HepG2 (cell line): ENCODE data around the gene OGG1. TPM values are rescaled to one million over a fixed set of nuclear protein-coding genes. Genes with fewer than 3 reads are reported as not detected.

Experiments
- ATAC-seq: fragments of 200-7000 bp; cut with Tn5 transposase; 3 replicates; pipeline ENCODE4 v1.9.1; 2020; ENCODE audit warnings: mild to moderate bottlenecking, moderate library complexity
- BruUV-seq: library from RNA; stranded (reverse); fragments of 400-500 nt; replicated peaks from 2 replicates; lab custom pipeline; 2021; lab: Mats Ljungman, UMichigan
- CTCF ChIA-PET: fragments of 300-600 bp; formaldehyde crosslinking; extraction: SDS; loops from one replicate; lab custom pipeline; 2021; ENCODE audit warnings: low total read pairs, inconsistent platforms, low intra/inter-chr PET ratio; lab: Yijun Ruan, JAX
- POLR2A ChIA-PET: fragments of 350-600 bp; sonication (Branson Sonifier 250); formaldehyde crosslinking; loops from one replicate; lab custom pipeline; 2020; ENCODE audit warnings: antibody characterized with exemption, inconsistent platforms; lab: Yijun Ruan, JAX
- DNase-seq: peaks from one replicate; pipeline ENCODE4 v3.0.0-alpha.2; 2015; ENCODE audit warnings: low spot score
- FAIRE-seq: peaks from 3 replicates; lab custom pipeline; 2011; peaks lifted over from hg19 to GRCh38; lab: Jason Lieb, UNC
- H2AFZ ChIP-seq: one replicate; pipeline ENCODE4 v1.6.1; 2011; ENCODE audit warnings: low read length, inconsistent platforms
- H3K27ac ChIP-seq: fragments of 300-600 bp; 3 replicates; pipeline ENCODE4 v1.8.0; 2011; ENCODE audit warnings: mixed run types, mild to moderate bottlenecking, mixed read lengths, low read length, inconsistent platforms; ENCODE audit not compliant: insufficient read depth; ENCODE audit errors: extremely low read length
- H3K27me3 ChIP-seq, 2 experiments: fragments of 200-600 bp in 1 of 2; 2 replicates in 1 of 2; 3 replicates in 1 of 2; pipeline versions ENCODE4 v1.6.0 to v1.8.0; 2011; ENCODE audit warnings: low read length in 2 of 2, mild to moderate bottlenecking in 2 of 2, moderate library complexity in 2 of 2, inconsistent platforms in 1 of 2; ENCODE audit not compliant: insufficient read depth in 2 of 2, control insufficient read depth in 1 of 2
- H3K36me3 ChIP-seq, 2 experiments: fragments of 200-600 bp in 1 of 2; replicated peaks in 1 of 2; 2 replicates in 1 of 2; 3 replicates in 1 of 2; pipeline versions ENCODE4 v1.5.1 to v1.8.0; 2011; ENCODE audit warnings: low read length in 2 of 2, inconsistent platforms in 1 of 2; ENCODE audit not compliant: insufficient read depth in 2 of 2, control insufficient read depth in 1 of 2
- H3K4me1 ChIP-seq: 2 replicates; pipeline ENCODE4 v1.5.1; 2012; ENCODE audit warnings: low read length, inconsistent platforms; ENCODE audit not compliant: insufficient read depth
- H3K4me2 ChIP-seq: 2 replicates; pipeline ENCODE4 v1.6.0; 2011; ENCODE audit warnings: low read depth, low read length, inconsistent platforms
- H3K4me3 ChIP-seq, 3 experiments: fragments of 200-600 bp in 1 of 3; sonication (generic), shearing (Covaris generic) in 1 of 3; replicated peaks in 1 of 3; 2 replicates each; pipeline ENCODE4 v1.5.1; 2011 to 2016; ENCODE audit warnings: low read length in 3 of 3, inconsistent platforms in 2 of 3, low read depth in 2 of 3, mild to moderate bottlenecking in 2 of 3, control low read depth in 1 of 3, mixed read lengths in 1 of 3; ENCODE audit not compliant: insufficient read depth in 1 of 3
- H3K79me2 ChIP-seq: one replicate; pipeline ENCODE4 v1.6.1; 2011; ENCODE audit warnings: low read length, inconsistent platforms; ENCODE audit not compliant: insufficient read depth
- H3K9ac ChIP-seq: 2 replicates; pipeline ENCODE4 v1.6.0; 2011; ENCODE audit warnings: mild to moderate bottlenecking, low read depth, low read length, inconsistent platforms; ENCODE audit not compliant: insufficient read depth
- H3K9me3 ChIP-seq: 2 replicates; pipeline ENCODE4 v1.5.1; 2012; ENCODE audit warnings: mild to moderate bottlenecking, low read length
- H4K20me1 ChIP-seq: 2 replicates; pipeline ENCODE4 v1.6.0; 2011; ENCODE audit warnings: inconsistent platforms, mild to moderate bottlenecking, low read length, moderate library complexity; ENCODE audit not compliant: insufficient read depth
- ADNP ChIP-seq: sonication (generic); formaldehyde crosslinking; IDR thresholded peaks from 2 replicates; pipeline ENCODE4 v1.4.0; 2020; ENCODE audit warnings: missing genetic modification reagents
- AHR ChIP-seq: IDR thresholded peaks from 2 replicates; pipeline ENCODE4 v1.6.1; 2018; ENCODE audit warnings: missing genetic modification reagents, missing compliant biosample characterization
- CREM ChIP-seq, 2 experiments: sonication (generic) in 1 of 2; formaldehyde crosslinking in 1 of 2; IDR thresholded peaks; 2 replicates each; pipeline versions ENCODE4 v1.4.0 to v1.6.1; 2016 to 2020; ENCODE audit warnings: antibody characterized with exemption in 1 of 2, mild to moderate bottlenecking in 1 of 2, missing genetic modification reagents in 1 of 2
- EHMT2 ChIP-seq: fragments of 200-600 bp; sonication (generic); IDR thresholded peaks from 2 replicates; pipeline ENCODE4 v1.7.0; 2017; ENCODE audit warnings: antibody characterized with exemption, low read depth, low read length, borderline replicate concordance
- FOSL2 ChIP-seq: sonication (generic); formaldehyde crosslinking; IDR thresholded peaks from 2 replicates; pipeline ENCODE4 v1.4.0; 2020; ENCODE audit warnings: missing genetic modification reagents
- HIVEP1 ChIP-seq: sonication (generic); formaldehyde crosslinking; IDR thresholded peaks from 2 replicates; pipeline ENCODE4 v1.4.0; 2020; ENCODE audit warnings: mild to moderate bottlenecking, missing genetic modification reagents
- HMGA1 ChIP-seq: sonication (generic); formaldehyde crosslinking; conservative IDR thresholded peaks from 2 replicates; pipeline ENCODE4 v1.4.0; 2020; ENCODE audit warnings: missing genetic modification reagents
- MAFF ChIP-seq: IDR thresholded peaks from 2 replicates; pipeline ENCODE4 v1.6.1; 2011; ENCODE audit warnings: low read depth, low read length, improper control_type of control experiment
- PBX2 ChIP-seq: IDR thresholded peaks from 2 replicates; pipeline ENCODE4 v1.6.1; 2016; ENCODE audit warnings: control low read depth
- RCOR2 ChIP-seq: IDR thresholded peaks from 2 replicates; pipeline ENCODE4 v1.6.1; 2016; ENCODE audit warnings: missing biosample characterization, missing genetic modification reagents
- SALL2 ChIP-seq: sonication (generic); formaldehyde crosslinking; IDR thresholded peaks from 2 replicates; pipeline ENCODE4 v1.8.1; 2023; ENCODE audit warnings: mild to moderate bottlenecking, missing genetic modification reagents, inconsistent platforms
- SP140L ChIP-seq: sonication (generic); formaldehyde crosslinking; IDR thresholded peaks from 2 replicates; pipeline ENCODE4 v1.4.0; 2020; ENCODE audit warnings: missing genetic modification reagents, borderline replicate concordance
- ZFP36 ChIP-seq: fragments of 150-350 bp; IDR thresholded peaks from 2 replicates; pipeline ENCODE4 v1.6.1; 2018; ENCODE audit warnings: borderline replicate concordance, low read length, low read depth; ENCODE audit not compliant: partially characterized antibody
- ZFP62 ChIP-seq: sonication (generic); formaldehyde crosslinking; IDR thresholded peaks from 2 replicates; pipeline ENCODE4 v1.4.0; 2020; ENCODE audit warnings: missing genetic modification reagents
- ZFYVE20 ChIP-seq: sonication (generic); formaldehyde crosslinking; IDR thresholded peaks from 2 replicates; pipeline ENCODE4 v1.8.0; 2023; ENCODE audit warnings: low read depth, mild to moderate bottlenecking, moderate library complexity, missing genetic modification reagents, borderline replicate concordance
- ZNF207 ChIP-seq: fragments of 450-650 bp; IDR thresholded peaks from 2 replicates; pipeline ENCODE4 v1.6.1; 2016; ENCODE audit warnings: antibody characterized with exemption, borderline replicate concordance
- ZNF256 ChIP-seq: sonication (generic); formaldehyde crosslinking; conservative IDR thresholded peaks from 2 replicates; pipeline ENCODE4 v1.4.0; 2020; ENCODE audit warnings: missing genetic modification reagents
- ZNF501 ChIP-seq: sonication (generic); formaldehyde crosslinking; IDR thresholded peaks from 2 replicates; pipeline ENCODE4 v1.5.1; 2020; ENCODE audit warnings: mild to moderate bottlenecking, moderate library complexity, missing genetic modification reagents
- WGBS: methylation state at CpG from one replicate; pipeline ENCODE4 v1.1.6; 2017; ENCODE audit warnings: low lambda C conversion rate; 5-methylcytosine and 5-hydroxymethylcytosine counted together
- in situ Hi-C: cut with HindIII; loops from 2 replicates; pipeline ENCODE4 v1.10.0; 2017; ENCODE audit warnings: low pct_unique_long_range_greater_than_20kb; ENCODE audit not compliant: extremely low pct_ligation_motif_present
- intact Hi-C: fragments of 100-400 bp; cut with micrococcal nuclease; formaldehyde crosslinking; loops from one replicate; pipeline ENCODE4 v1.10.0; 2022; ENCODE audit not compliant: unreplicated experiment
- polyA plus RNA-seq, 8 experiments: library from polyadenylated mRNA; depleted of rRNA in 3 of 8; stranded (reverse) in 7 of 8; unstranded in 1 of 8; fragments of >200 nt; fragmentation: Illumina TruSeq in 4 of 8; extraction: Trizol in 4 of 8; gene quantifications; 2 replicates each; pipeline versions ENCODE4 v1.2.1 to v1.2.3, GENCODE V29; 2011 to 2016; ENCODE audit warnings: low read depth in 4 of 8, missing spikeins in 1 of 8, mixed read lengths in 1 of 8; ENCODE audit not compliant: insufficient read depth in 1 of 8
- total RNA-seq, 5 experiments: library from RNA; depleted of rRNA; stranded (reverse); fragments of >200 nt; fragmentation: Illumina TruSeq; extraction: Trizol; gene quantifications; 2 replicates each; pipeline ENCODE4 v1.2.3, GENCODE V29; 2016; ENCODE audit warnings: low read depth in 1 of 5
- TF ChIP-seq, protein P1 (sequence below): sonication (generic); IDR thresholded peaks from 2 replicates; pipeline ENCODE4 v1.6.1; 2016; ENCODE audit warnings: low read depth, borderline replicate concordance
- TF ChIP-seq, protein P2 (sequence below): sonication (generic); formaldehyde crosslinking; IDR thresholded peaks from 2 replicates; pipeline ENCODE4 v1.5.1; 2020; ENCODE audit warnings: mild to moderate bottlenecking, moderate library complexity, missing genetic modification reagents
- TF ChIP-seq, protein P3 (sequence below): sonication (generic); formaldehyde crosslinking; IDR thresholded peaks from 2 replicates; pipeline ENCODE4 v1.8.0; 2022; ENCODE audit warnings: mild to moderate bottlenecking, missing genetic modification reagents, moderate library complexity

Gene OGG1
- total and polyA plus RNA-seq, 2 of the 13 experiments (the other 11 are each of a cell fraction or from before 2014, with no cell fraction given), result 28.7 to 33.2 TPM

DNA sequence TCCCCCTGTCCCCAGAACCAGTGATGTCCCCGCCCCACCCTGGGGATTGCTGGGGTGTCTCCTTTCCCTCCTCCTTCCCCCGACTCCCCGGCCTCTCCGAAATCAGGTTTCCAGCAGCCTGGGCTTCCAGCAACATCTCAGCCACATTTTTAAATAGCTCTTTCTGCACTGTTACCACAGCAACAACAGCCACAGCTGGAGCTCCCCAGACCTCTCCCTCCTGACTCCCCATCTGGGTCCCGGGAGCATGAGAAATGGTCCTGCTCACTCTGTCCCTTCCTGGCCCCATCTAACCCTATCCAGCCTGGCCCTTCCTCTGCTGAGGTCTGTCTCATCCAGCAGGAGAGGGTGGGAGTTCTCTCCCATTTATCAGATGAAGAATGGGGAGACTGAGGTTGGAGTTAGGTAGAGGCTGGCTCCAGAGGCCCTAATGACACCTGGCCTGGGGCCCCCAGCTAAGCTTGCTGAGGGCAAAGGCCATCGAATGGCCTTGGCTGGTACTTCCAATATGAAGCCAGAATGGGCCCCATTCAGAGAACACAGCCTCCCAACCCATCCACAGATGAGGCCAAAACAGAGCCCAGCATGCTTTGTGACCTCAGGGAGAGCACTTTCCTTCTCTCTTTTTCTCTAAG, 18.5 kb downstream of the OGG1 start:
- no peaks in the 10 kb centered on the region for H4K20me1 ChIP-seq
- H3K4me3 ChIP-seq, result peak overlapping the region; percentile 68 to 92 (median 76); a peak in 5 of 6 replicates
- DNase-seq, result peak; percentile 25
- CTCF ChIA-PET, result no interaction called here
- intact Hi-C loops (no loop called here), in situ Hi-C loops (no loop called here)
- peaks cover 13% of the 10 kb centered on the region for H3K79me2 ChIP-seq
- no TSS peak for BruUV-seq
- H3K27ac ChIP-seq, result peak overlapping the region; percentile 57
- peak; percentile 25 for ATAC-seq
- H3K4me1 ChIP-seq, result peaks cover 39% of the 10 kb centered on the region
- H3K4me2 ChIP-seq, result peak overlapping the region; percentile 99
- H3K9me3 ChIP-seq, result no peaks in the 10 kb centered on the region
- H3K9ac ChIP-seq, result peak overlapping the region; percentile 84
- FAIRE-seq, result no peak
- POLR2A ChIA-PET, result interaction anchor here (0.6 to 5.3 kb wide), 4 partner anchors 14 to 405 kb away, joined by 3 to 50 read pairs (median 19); partner anchors contain the start of genes ARPC4, OGG1, TADA3 and THUMPD3
- H2AFZ ChIP-seq, result no peak overlapping the region
- 92% methylated on average over 5 of the region's 6 CpGs for WGBS
- H3K27me3 ChIP-seq, result no peaks in the 10 kb centered on the region; a peak in 1 of 5 replicates
- H3K36me3 ChIP-seq, result peaks cover 4 to 13% of the 10 kb centered on the region in 2 experiments; a peak in 3 of 5 replicates
- TF ChIP-seq ADNP (CRISPR knock-in tag) (0 out of 2 replicates have a peak, but pooled peaks have one; percentile 54), MAFF (no peak), HMGA1 (CRISPR knock-in tag) (no peak), ZNF501 (CRISPR knock-in tag) (no peak), SP140L (no peak), ZNF207 (no peak), FOSL2 (CRISPR knock-in tag) (peak; percentile 9; the same call in 1 of the 2 replicates), EHMT2 (no peak), ZFP36 (no peak), CREM (IDR thresholded peaks at IDR 0.05) (no peak), CREM (CRISPR knock-in tag; IDR thresholded peaks at IDR 0.05) (no peak), RCOR2 (CRISPR knock-in tag) (peak; percentile 59; the same call in 1 of the 2 replicates), AHR (CRISPR knock-in tag) (no peak), PBX2 (CRISPR knock-in tag) (no peak), ZFYVE20 (no peak), HIVEP1 (CRISPR knock-in tag) (no peak), ZFP62 (no peak), ZNF256 (no peak), SALL2 (no peak)
- TF ChIP-seq, protein P1, sequence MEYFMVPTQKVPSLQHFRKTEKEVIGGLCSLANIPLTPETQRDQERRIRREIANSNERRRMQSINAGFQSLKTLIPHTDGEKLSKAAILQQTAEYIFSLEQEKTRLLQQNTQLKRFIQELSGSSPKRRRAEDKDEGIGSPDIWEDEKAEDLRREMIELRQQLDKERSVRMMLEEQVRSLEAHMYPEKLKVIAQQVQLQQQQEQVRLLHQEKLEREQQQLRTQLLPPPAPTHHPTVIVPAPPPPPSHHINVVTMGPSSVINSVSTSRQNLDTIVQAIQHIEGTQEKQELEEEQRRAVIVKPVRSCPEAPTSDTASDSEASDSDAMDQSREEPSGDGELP, result no peak
- TF ChIP-seq, protein P2, sequence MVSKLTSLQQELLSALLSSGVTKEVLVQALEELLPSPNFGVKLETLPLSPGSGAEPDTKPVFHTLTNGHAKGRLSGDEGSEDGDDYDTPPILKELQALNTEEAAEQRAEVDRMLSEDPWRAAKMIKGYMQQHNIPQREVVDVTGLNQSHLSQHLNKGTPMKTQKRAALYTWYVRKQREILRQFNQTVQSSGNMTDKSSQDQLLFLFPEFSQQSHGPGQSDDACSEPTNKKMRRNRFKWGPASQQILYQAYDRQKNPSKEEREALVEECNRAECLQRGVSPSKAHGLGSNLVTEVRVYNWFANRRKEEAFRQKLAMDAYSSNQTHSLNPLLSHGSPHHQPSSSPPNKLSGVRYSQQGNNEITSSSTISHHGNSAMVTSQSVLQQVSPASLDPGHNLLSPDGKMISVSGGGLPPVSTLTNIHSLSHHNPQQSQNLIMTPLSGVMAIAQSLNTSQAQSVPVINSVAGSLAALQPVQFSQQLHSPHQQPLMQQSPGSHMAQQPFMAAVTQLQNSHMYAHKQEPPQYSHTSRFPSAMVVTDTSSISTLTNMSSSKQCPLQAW, result 0 out of 2 replicates have a peak, but pooled peaks have one; percentile 12
- TF ChIP-seq, protein P3, sequence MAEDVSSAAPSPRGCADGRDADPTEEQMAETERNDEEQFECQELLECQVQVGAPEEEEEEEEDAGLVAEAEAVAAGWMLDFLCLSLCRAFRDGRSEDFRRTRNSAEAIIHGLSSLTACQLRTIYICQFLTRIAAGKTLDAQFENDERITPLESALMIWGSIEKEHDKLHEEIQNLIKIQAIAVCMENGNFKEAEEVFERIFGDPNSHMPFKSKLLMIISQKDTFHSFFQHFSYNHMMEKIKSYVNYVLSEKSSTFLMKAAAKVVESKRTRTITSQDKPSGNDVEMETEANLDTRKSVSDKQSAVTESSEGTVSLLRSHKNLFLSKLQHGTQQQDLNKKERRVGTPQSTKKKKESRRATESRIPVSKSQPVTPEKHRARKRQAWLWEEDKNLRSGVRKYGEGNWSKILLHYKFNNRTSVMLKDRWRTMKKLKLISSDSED (CRISPR knock-in tag), result no peak
